ENCODE measurements around the gene CCDC70.

Gene CCDC70

DNA sequence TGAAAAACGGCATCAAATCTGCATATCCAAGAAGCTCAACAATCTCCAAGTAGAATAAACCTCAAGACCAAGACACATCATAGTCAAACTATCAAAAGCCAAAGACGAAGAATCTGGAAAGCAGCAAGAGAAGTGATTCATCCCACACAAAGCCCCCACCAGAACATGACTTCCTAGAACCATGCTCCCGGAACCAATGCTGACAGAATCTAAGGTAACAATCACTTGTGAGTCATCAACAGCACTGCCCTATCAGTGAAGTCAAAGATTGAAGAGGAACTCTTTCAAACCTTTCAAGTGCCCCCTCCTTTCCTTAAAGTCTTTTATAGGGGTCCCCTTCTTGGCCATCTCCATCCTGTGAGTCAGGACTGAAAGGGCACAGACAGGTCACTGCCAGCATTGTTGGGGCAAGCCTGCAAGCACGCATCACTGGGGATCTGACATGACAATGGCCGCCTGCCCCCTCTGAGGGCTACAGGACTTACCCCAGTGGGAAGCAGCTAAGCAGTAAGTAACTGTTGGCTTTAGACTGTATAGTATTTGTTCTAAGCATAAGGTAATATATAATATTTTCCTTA lies at the start of gene CCDC70:
CCDC70 (plus strand) TSS at position 247 of the 578 bp plus-strand sequence. CDS start 3,443 bp downstream, outside the sequence.
- no peaks in the 10 kb centered on the region for H3K9me3 Mint-ChIP-seq
- H3K27ac Mint-ChIP-seq, result no peak within 1 kb of the TSS
- peaks cover 26% of the 10 kb centered on the region for H3K27me3 Mint-ChIP-seq

DNA sequence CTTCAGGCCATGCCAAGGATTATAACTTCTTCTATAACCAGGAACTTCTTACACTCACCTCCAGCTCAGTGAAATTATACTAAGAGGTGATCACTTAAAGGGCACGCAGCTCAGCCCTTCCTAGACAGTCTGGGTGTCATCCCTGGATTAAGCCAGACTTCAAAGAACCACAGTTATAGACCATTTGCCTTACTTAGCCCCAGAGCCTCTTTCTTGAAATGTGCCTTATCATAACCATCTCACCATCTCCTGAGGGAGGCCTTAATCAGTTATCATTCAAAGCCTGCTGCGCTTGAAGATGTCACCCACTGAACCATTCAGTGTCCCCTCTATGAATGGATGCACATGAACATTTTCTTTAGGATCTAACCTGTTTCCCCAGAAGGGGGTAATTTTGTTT lies 47.7 kb upstream of the CCDC70 start:
- Mint-ChIP-seq H3K4me3 (no peak overlapping the region), H3K27ac (no peak overlapping the region), H3K27me3 (no peaks in the 10 kb centered on the region), H3K4me1 (peaks cover 54% of the 10 kb centered on the region), H3K9me3 (no peaks in the 10 kb centered on the region), H3K36me3 (peaks cover 29% of the 10 kb centered on the region)
- no peak for DNase-seq
- CTCF ChIA-PET, result interaction anchor here (1.0 to 5.5 kb wide), 17 partner anchors 8 to 689 kb away, joined by 3 to 163 read pairs (median 10); partner anchors contain the start of gene TMEM272

More for the DNA sequence above, at the start of gene CCDC70:
- H3K36me3 Mint-ChIP-seq, result no peaks in the 10 kb centered on the region
- no peak for DNase-seq
- H3K4me3 Mint-ChIP-seq, result no peak within 1 kb of the TSS
- CTCF ChIA-PET, result interaction anchor here (1.1 to 2.5 kb wide), 5 partner anchors 9 to 62 kb away, joined by 4 to 12 read pairs (median 4); no protein-coding TSS in a partner anchor
- peaks cover 3% of the 10 kb centered on the region for H3K4me1 Mint-ChIP-seq

DNA sequence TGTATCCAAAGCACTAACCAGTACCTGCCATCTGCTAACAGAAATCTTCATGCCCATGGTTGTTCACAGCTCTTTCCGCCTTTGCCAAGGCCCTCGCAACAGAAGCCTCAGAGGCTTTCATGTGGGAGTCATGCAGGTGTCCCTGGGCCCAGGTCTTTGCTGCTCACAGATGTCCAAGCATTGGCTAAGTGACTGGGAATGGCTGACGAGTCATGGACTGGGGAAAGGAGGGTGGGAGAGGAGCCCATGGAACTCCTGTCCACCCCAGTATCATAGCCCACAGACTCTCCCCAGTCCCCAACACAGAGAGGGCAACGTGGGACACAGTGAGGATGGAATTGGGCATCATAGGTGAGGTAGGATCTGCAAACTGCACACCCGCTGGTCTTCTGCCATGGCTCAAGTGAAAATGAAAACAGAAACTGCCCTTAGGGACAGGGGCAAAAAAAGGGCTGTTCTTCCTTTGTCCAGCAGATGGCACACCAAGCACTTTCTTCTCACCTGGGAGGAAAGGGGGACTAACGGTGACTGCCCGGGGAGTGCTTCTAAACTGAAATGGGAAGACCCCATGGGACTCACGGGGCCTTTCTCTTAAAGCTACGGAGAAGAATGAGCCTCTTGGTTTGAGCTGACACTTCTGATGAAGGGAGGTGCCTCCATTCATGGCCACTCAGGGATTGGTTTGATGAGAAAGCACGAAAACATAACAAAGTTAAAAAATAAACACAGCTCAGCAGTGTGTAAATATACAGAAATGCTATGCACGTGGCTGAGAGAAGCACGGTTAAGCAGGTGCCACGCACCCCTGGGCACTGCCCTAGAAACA lies 46.7 kb upstream of the CCDC70 start:
- Mint-ChIP-seq H3K9me3 (no peaks in the 10 kb centered on the region), H3K4me1 (peaks cover 64% of the 10 kb centered on the region), H3K27me3 (no peaks in the 10 kb centered on the region), H3K27ac (peak overlapping the region; percentile 71), H3K4me3 (peak overlapping the region; percentile 11), H3K36me3 (peaks cover 26% of the 10 kb centered on the region)
- CTCF ChIA-PET, result interaction anchor here (0.6 to 5.5 kb wide), 34 partner anchors 8 to 690 kb away, joined by 3 to 163 read pairs (median 4); partner anchors contain the start of gene TMEM272
- peak; percentile 88 for DNase-seq

DNA sequence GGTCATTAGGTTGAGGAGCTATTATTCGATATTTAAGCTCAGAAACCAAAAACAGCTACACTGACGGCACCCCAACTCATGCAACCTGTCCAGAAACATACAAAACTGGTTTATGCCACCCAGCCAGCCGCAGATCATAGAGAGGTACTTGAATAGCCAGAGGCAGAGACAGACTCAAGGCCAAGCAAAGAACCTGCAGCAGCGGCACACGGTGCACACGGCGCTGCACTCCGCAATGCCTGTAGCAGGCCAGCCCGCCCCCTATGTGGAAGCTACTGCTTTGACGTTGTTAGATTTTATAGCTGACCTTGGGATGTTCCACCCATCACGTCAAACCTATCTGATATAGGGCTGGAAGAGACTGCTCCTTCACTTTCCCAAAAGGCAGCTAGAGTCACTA lies 45.9 kb upstream of the CCDC70 start:
- Mint-ChIP-seq H3K4me3 (no peak overlapping the region), H3K36me3 (peaks cover 30% of the 10 kb centered on the region), H3K4me1 (peaks cover 70% of the 10 kb centered on the region), H3K9me3 (no peaks in the 10 kb centered on the region), H3K27me3 (no peaks in the 10 kb centered on the region), H3K27ac (no peak overlapping the region)
- DNase-seq, result no peak
- CTCF ChIA-PET, result interaction anchor here (0.7 to 5.5 kb wide), 25 partner anchors 8 to 530 kb away, joined by 3 to 163 read pairs (median 4); partner anchors contain the start of gene TMEM272

DNA sequence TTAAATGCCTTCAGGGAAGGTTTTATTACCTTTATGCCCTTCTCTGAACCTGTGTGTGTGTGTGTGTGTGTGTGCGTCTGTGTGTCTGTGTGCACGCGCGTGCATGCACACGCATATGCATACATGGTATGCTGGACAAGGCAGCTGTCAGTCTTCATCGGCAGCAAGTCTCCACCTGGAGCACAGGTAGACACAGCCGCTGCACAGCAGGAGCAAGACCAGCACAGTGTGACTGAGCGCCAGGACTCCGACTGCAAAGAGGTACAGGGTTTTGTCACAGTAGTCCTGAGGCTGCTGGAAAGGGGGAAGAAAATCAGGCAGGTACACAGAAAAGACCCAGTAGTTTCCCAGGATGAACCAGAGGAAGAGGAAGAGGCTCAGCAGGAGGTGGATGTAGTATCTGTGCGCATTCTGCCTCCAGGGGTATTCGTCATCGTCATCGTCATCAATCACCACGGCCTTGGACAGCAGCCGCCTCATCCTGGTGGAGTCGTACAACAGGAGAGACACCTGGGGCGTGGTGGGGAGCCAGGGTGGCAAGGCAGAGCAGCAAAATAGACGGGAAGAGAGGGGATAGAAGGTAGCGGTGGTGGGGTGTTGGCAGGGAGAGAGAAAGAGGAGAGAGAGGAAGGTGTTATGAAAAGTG lies 45.0 kb upstream of the CCDC70 start:
- CTCF ChIA-PET, result interaction anchor here (1.1 to 5.5 kb wide), 11 partner anchors 11 to 385 kb away, joined by 3 to 163 read pairs (median 17); no protein-coding TSS in a partner anchor
- Mint-ChIP-seq H3K27ac (no peak overlapping the region), H3K36me3 (peaks cover 33% of the 10 kb centered on the region), H3K4me3 (no peak overlapping the region), H3K9me3 (no peaks in the 10 kb centered on the region), H3K4me1 (peaks cover 75% of the 10 kb centered on the region), H3K27me3 (no peaks in the 10 kb centered on the region)
- no peak for DNase-seq

DNA sequence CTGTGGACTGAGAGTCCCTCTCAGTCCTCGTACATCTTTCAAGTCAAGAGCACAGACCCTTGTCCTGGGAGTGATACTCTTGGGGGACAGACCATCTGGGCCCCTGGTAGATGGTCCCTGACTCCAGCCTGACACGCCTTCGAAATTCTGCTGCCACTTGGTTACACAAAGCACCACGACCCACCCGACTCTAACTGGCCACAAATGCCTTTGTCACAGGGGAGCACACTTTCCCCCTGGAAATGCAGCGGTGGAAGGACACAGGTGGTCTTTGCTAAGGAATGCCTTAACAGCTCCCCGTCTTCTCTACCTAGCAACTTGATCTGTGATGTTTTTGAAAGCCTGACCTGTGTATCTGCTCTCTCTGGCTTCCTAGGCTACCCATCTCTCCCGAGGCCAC lies 44.1 kb upstream of the CCDC70 start:
- CTCF ChIA-PET, result interaction anchor here (1.0 to 1.2 kb wide), 2 partner anchors 14 to 310 kb away, joined by 3 read pairs; no protein-coding TSS in a partner anchor
- Mint-ChIP-seq H3K9me3 (no peaks in the 10 kb centered on the region), H3K4me1 (peaks cover 84% of the 10 kb centered on the region), H3K36me3 (peaks cover 33% of the 10 kb centered on the region), H3K4me3 (no peak overlapping the region), H3K27me3 (no peaks in the 10 kb centered on the region), H3K27ac (no peak overlapping the region)
- no peak for DNase-seq

DNA sequence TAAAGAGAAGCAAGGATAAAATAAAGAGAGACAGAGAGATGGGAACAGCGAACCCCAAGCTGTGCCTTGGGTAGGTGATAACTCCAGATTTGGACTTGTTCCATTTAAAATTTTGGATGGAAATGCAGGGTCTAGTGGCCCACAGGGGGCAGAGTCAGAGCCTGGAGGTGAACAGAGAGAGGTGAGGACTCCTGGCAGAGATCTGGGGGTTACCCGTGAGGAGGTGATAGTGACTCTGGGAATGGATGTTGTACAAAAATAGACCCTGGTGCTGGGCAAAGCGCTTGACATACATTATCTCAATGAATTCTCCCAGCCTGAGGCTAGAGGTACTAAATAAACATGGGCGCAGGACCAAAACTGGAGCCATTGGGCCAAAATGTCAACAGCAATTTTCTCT lies 43.5 kb upstream of the CCDC70 start:
- Mint-ChIP-seq H3K27ac (no peak overlapping the region), H3K27me3 (no peaks in the 10 kb centered on the region), H3K36me3 (peaks cover 32% of the 10 kb centered on the region), H3K4me1 (peaks cover 89% of the 10 kb centered on the region), H3K4me3 (no peak overlapping the region), H3K9me3 (no peaks in the 10 kb centered on the region)
- CTCF ChIA-PET, result interaction anchor here (1.0 to 2.7 kb wide), 3 partner anchors 14 to 310 kb away, joined by 3 to 17 read pairs (median 3); no protein-coding TSS in a partner anchor
- DNase-seq, result no peak

DNA sequence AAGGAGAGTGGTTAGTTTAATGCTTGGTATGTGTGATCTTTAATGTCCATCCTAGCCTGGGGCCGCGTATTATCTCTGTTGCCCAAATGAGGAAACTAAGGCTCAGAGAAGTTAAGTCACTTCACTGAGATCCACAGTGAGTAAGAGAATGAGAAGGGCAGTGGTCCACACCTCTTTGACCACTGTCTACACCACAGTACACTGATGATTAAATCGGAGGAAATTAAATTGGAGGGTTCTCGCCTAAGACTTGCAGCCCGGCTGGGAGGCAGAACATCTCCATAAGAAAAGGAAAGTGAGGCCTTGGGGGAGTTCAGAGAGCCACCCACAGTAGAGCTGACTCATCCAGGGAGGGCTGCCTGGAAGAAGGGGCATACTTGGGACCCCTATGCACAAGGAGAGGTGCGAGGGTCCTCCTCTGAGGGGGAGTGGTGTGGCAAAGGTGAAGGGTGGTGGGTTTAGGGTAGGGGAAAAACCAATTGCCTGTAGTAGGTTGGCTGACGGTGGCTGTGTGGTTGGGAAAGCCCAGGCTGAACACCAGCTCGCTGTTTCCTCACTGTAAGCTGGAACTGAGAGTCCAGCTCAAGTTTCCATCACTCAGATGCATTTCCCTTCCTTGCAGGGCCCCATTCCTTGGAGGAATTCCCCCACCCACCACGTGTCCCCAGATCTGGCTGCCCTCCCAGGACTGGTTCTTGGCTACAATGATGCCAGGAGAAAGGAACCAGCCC lies 42.8 kb upstream of the CCDC70 start:
- no peaks in the 10 kb centered on the region for H3K27me3 Mint-ChIP-seq
- no peak for DNase-seq
- peaks cover 96% of the 10 kb centered on the region for H3K4me1 Mint-ChIP-seq
- H3K36me3 Mint-ChIP-seq, result peaks cover 32% of the 10 kb centered on the region
- no peak overlapping the region for H3K4me3 Mint-ChIP-seq
- no peak overlapping the region for H3K27ac Mint-ChIP-seq
- CTCF ChIA-PET, result interaction anchor here (0.6 to 2.7 kb wide), 7 partner anchors 10 to 309 kb away, joined by 3 to 17 read pairs (median 3); no protein-coding TSS in a partner anchor
- H3K9me3 Mint-ChIP-seq, result no peaks in the 10 kb centered on the region

DNA sequence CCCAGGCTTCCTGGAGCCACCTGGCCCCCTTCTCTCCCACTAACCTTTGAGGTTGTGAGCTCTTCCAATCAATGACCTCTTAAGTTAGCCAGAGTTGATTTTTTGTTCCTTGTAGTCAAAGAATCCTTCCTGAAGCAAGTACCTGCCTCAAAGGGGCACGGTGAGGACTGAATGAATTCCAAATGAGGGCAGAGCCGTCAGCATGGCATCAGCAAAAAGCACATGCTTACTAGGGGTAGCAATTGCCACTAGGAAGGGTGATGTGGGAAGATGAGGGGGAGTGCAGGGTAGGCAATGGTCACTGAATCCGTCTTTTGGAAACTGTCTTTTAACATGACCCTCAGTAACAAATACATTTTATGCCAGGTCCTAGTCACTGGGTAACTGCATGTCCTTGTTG lies 42.2 kb upstream of the CCDC70 start:
- Mint-ChIP-seq H3K4me3 (no peak overlapping the region), H3K27ac (no peak overlapping the region), H3K4me1 (peaks cover 96% of the 10 kb centered on the region), H3K27me3 (no peaks in the 10 kb centered on the region), H3K36me3 (peaks cover 35% of the 10 kb centered on the region), H3K9me3 (no peaks in the 10 kb centered on the region)
- no peak for DNase-seq
- CTCF ChIA-PET, result interaction anchor here (0.6 to 2.7 kb wide), 7 partner anchors 9 to 308 kb away, joined by 3 to 17 read pairs (median 3); no protein-coding TSS in a partner anchor

DNA sequence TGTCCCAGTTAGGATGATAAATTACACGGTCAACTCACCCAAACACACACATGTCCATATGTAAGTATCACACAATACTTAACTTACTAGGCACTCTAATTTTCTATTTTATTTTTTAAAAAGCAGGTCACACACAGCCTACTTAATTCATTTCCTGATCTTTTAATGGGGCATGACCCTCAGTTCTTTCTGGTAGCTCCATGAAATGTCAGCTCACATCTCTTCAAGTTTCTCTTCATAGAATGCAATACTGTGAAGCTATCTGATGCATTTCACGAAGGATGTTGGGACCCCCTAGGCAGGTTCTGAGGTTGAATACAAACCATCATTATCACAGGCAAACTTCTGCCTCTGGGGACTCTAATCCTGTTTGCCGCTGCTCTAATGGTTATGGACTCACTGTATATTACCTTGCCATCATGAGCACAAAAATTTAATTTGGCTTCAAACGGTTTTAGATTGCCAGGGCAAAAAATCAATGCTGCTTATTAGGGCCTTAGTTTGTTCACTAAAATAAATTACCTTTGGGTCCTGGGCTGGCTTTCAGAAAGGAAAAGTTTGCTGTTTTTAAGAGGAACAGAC lies 41.7 kb upstream of the CCDC70 start:
- H3K27ac Mint-ChIP-seq, result peak overlapping the region; percentile 100
- peaks cover 94% of the 10 kb centered on the region for H3K4me1 Mint-ChIP-seq
- CTCF ChIA-PET, result interaction anchor here (1.3 to 2.7 kb wide), 4 partner anchors 10 to 24 kb away, joined by 3 to 17 read pairs (median 6); no protein-coding TSS in a partner anchor
- H3K27me3 Mint-ChIP-seq, result no peaks in the 10 kb centered on the region
- peak overlapping the region; percentile 82 for H3K4me3 Mint-ChIP-seq
- no peaks in the 10 kb centered on the region for H3K9me3 Mint-ChIP-seq
- peaks cover 35% of the 10 kb centered on the region for H3K36me3 Mint-ChIP-seq
- DNase-seq, result no peak

DNA sequence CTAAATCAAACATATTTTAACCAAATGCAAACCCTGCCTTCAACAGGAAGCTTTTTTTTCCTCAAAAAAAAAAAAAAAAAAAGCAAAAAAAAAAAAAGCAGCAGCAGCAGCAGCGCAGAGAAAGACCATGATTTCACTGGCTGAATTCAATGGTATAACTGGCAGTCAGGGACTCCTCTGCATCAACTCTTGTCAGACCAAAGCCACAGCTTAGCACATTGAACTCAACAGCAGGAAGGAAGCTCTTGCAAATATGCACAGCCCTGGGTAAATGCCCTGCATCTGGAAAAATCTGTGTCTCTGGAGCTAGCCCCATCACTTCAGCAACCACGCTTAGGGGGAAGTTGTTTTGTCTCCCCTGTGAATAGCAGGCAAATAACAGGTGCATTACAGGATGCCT lies 40.2 kb upstream of the CCDC70 start:
- peak; percentile 53 for DNase-seq
- Mint-ChIP-seq H3K27ac (peak overlapping the region; percentile 100), H3K27me3 (no peaks in the 10 kb centered on the region), H3K4me3 (peak overlapping the region; percentile 82), H3K36me3 (peaks cover 31% of the 10 kb centered on the region), H3K4me1 (peaks cover 95% of the 10 kb centered on the region), H3K9me3 (no peaks in the 10 kb centered on the region)
- CTCF ChIA-PET, result interaction anchor here (1.4 to 2.9 kb wide), 4 partner anchors 10 to 28 kb away, joined by 4 to 13 read pairs (median 6); no protein-coding TSS in a partner anchor

DNA sequence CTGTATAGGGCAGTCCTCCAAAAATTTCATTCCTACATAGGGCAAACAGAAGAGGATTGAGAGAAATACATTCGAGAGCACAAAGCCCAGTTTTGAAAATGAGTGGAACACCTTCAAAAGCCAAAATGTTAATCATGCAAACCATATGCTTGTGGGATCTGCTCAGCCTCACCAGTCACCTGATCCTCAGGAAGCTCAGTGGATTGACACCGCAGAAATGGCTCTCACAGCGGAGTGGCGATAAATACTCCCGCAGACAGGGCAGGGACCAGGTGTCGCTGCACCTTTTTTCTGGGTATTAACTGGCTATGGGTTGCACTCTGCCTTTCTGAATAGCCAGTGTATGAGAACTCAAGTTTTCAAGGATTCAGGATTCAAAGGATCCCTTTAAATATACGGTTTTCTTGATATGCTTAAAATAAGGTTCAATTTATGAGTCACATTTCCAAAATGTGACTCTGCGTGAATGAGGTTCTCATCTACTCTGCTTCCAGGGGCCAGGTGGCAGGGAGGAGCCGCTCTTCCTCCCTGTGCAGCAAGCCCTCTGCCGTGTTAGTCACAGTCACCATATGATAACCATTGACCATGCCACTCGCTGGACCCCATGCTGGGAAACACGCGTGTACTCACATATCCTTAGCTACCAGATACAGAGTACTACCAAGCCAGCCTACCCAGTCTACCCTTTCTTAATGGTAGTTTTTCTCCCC lies 39.5 kb upstream of the CCDC70 start:
- H3K4me3 Mint-ChIP-seq, result peak overlapping the region; percentile 82
- DNase-seq, result peak; percentile 51
- peaks cover 28% of the 10 kb centered on the region for H3K36me3 Mint-ChIP-seq
- peaks cover 95% of the 10 kb centered on the region for H3K4me1 Mint-ChIP-seq
- peak overlapping the region; percentile 100 for H3K27ac Mint-ChIP-seq
- H3K9me3 Mint-ChIP-seq, result no peaks in the 10 kb centered on the region
- CTCF ChIA-PET, result interaction anchor here (1.2 to 2.9 kb wide), 6 partner anchors 9 to 305 kb away, joined by 4 to 13 read pairs (median 5); no protein-coding TSS in a partner anchor
- no peaks in the 10 kb centered on the region for H3K27me3 Mint-ChIP-seq

Measured in activated naive CD4-positive, alpha-beta T cell treated with anti-CD3 and anti-CD28 coated beads, Interleukin-2, amount 10 ng/mL, durations not matched to agents 7 days and 5 days (primary cell).